ENCODE measurements around the gene TJP2. TPM values are rescaled to one million over a fixed set of nuclear protein-coding genes. Genes with fewer than 3 reads are reported as not detected.

The TJP2 gene
- total RNA-seq, 2 donors from 2014 or later, result 60.2 to 79.1 TPM

DNA sequence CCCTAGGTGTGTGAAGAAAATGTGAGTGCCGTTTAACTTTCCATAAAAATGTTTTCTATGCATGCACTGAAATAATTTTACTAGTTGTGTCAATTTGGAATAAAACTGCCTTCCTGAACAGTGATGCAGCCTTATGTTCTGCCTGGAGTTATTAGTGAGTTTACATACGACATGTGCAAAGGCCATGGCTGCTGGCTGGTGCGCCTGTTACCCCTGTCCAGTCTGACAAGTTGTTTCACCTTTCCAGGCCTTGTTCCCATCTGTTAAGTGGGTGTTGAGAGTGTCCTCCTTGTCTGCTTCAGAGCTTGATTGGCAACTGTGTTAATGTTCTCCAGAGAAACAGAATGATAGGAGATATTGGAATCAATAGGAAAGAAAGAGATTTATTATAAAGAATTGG is 60.6 kb downstream of the TJP2 start:
- WGBS, 2 donors, result 67 to 95% methylated on average over 3 of the region's 3 CpGs
- no peak overlapping the region for H3K4me3 ChIP-seq
- ATAC-seq, result no peak
- intact Hi-C loops (cut with DNase I), result no loop called here
- no peaks in the 10 kb centered on the region for H3K4me1 ChIP-seq
- no peaks in the 10 kb centered on the region for H3K9me3 ChIP-seq
- no peak for DNase-seq
- H3K27ac ChIP-seq, result no peak overlapping the region
- peaks cover 0 to 13% of the 10 kb centered on the region in 2 donors for H3K36me3 ChIP-seq (replicated peaks in 1 of 2; ENCODE audit: insufficient read depth in 1 of 2, low read depth in 2 of 2)
- TF ChIP-seq POLR2A (IDR thresholded peaks at IDR 0.05) (no peak), CTCF (IDR thresholded peaks at IDR 0.05) (no peak)
- no peaks in the 10 kb centered on the region for H3K27me3 ChIP-seq

DNA sequence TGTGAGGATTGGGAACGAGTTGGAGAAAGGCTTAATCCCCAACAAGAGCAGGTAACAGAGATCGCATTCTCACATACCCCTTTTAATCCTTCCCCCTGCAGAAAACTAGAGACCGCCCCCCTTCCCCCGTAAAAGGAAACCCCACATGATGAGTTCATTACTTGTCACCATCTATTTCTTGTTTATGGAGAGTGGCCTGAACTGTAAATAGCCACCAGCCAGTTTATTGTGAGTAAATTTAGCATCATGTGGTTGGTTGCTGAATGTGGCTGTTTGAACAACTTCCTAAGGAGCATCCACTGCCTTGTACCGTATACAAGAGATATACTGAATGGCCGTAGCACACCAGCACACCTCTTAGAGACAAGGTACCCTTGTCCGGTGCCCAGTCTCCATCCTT is 62.1 kb downstream of the TJP2 start:
- ATAC-seq, result no peak
- H3K36me3 ChIP-seq (replicated peaks in 1 of 2; ENCODE audit: insufficient read depth in 1 of 2, low read depth in 2 of 2), result peaks cover 0 to 17% of the 10 kb centered on the region in 2 donors
- no peak for TF ChIP-seq POLR2A (IDR thresholded peaks at IDR 0.05)
- TF ChIP-seq CTCF (IDR thresholded peaks at IDR 0.05), result no peak

GRCh38 chr9:69237702-69238295 is 63.7 kb downstream of the TJP2 start:
- WGBS, 2 donors, result 59 to 68% methylated on average over 4 of the region's 4 CpGs
- ATAC-seq (no peak), DNase-seq (no peak)

More for the DNA sequence above, 62.1 kb downstream of the TJP2 start:
- intact Hi-C loops (cut with DNase I), result no loop called here
- H3K4me3 ChIP-seq, result no peak overlapping the region
- WGBS, 2 donors, result 73 to 80% methylated on average over 6 to 7 of the region's 7 CpGs
- H3K27ac ChIP-seq, result no peak overlapping the region
- no peak for DNase-seq
- no peaks in the 10 kb centered on the region for H3K27me3 ChIP-seq
- H3K4me1 ChIP-seq, result no peaks in the 10 kb centered on the region
- H3K9me3 ChIP-seq, result no peaks in the 10 kb centered on the region

GRCh38 chr9:69243116-69243515 is 69.0 kb downstream of the TJP2 start:
- no peaks in the 10 kb centered on the region for H3K9me3 ChIP-seq
- H3K4me3 ChIP-seq, result no peak overlapping the region
- ATAC-seq (no peak), DNase-seq (no peak)
- 91 to 98% methylated on average over 2 of the region's 2 CpGs for WGBS, 2 donors
- H3K4me1 ChIP-seq, result no peaks in the 10 kb centered on the region
- peaks cover 5 to 22% of the 10 kb centered on the region in 2 donors for H3K36me3 ChIP-seq (replicated peaks in 1 of 2; ENCODE audit: insufficient read depth in 1 of 2, low read depth in 2 of 2)
- no peak overlapping the region for H3K27ac ChIP-seq
- intact Hi-C loops (cut with DNase I), result no loop called here
- H3K27me3 ChIP-seq, result no peaks in the 10 kb centered on the region
- TF ChIP-seq POLR2A (IDR thresholded peaks at IDR 0.05) (no peak), CTCF (IDR thresholded peaks at IDR 0.05) (no peak)

More at GRCh38 chr9:69237702-69238295, 63.7 kb downstream of the TJP2 start:
- Histone ChIP-seq H3K9me3 (no peaks in the 10 kb centered on the region), H3K4me1 (no peaks in the 10 kb centered on the region), H3K36me3 (replicated peaks in 1 of 2; ENCODE audit: insufficient read depth in 1 of 2, low read depth in 2 of 2) (peaks cover 0 to 19% of the 10 kb centered on the region in 2 donors), H3K4me3 (no peak overlapping the region), H3K27ac (no peak overlapping the region), H3K27me3 (no peaks in the 10 kb centered on the region)
- intact Hi-C loops (cut with DNase I), result no loop called here
- TF ChIP-seq POLR2A (IDR thresholded peaks at IDR 0.05) (no peak), CTCF (IDR thresholded peaks at IDR 0.05) (no peak)

DNA sequence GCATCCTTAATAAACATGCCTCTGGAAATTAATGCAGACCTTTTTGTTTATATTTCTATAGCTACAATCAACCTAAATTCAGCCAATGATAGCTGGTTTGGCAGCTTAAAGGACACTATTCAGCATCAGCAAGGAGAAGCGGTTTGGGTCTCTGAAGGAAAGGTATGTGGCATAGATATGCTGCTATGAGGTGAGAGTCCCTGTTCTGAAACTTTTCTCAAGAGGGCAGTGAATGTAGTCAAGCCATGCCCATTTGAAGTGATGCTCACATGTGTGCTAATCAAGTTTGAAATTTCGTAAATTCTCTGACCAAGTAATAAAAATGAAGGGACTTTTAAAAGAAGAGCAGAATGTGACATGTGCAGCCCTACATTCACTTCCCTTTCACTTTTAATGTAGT is 72.6 kb downstream of the TJP2 start:
- no peak for ATAC-seq
- intact Hi-C loops (cut with DNase I), result no loop called here
- no peaks in the 10 kb centered on the region for H3K27me3 ChIP-seq
- WGBS, 2 donors, result 98 to 100% methylated on average over 2 of the region's 2 CpGs
- H3K36me3 ChIP-seq (replicated peaks in 1 of 2; ENCODE audit: insufficient read depth in 1 of 2, low read depth in 2 of 2), result peaks cover 5 to 19% of the 10 kb centered on the region in 2 donors
- no peaks in the 10 kb centered on the region for H3K9me3 ChIP-seq
- no peak overlapping the region for H3K4me3 ChIP-seq
- TF ChIP-seq POLR2A (IDR thresholded peaks at IDR 0.05) (no peak), CTCF (IDR thresholded peaks at IDR 0.05) (no peak)
- no peak for DNase-seq
- H3K4me1 ChIP-seq, result no peaks in the 10 kb centered on the region
- H3K27ac ChIP-seq, result no peak overlapping the region
